HT1080 (cell line): Measurements from ENCODE around the gene PAK4. TPM values are rescaled to one million over a fixed set of nuclear protein-coding genes. Genes with fewer than 3 reads are reported as not detected.
A peak's percentile ranks its signal among the peaks of the same experiment; 100 is the strongest.
"Not testable (repeated sequence)": the region's sequence is repeated elsewhere in the genome, so short reads cannot be mapped to it uniquely, and the experiment has no call there.

ENCODE experiments used
- DNase-seq: peaks from one replicate; pipeline ENCODE4 v3.0.0-alpha.2; 2015; ENCODE audit warnings: low read depth
- total RNA-seq: library from RNA; depleted of rRNA; stranded (reverse); fragments of >200 nt; shearing (Covaris generic); gene quantifications from 2 replicates; pipeline ENCODE4 v1.2.3, GENCODE V29; 2014

PAK4 gene
- total RNA-seq, 1 experiment from 2014 or later, result 13.0 TPM

- DNase-seq, result no peak
Observed at GRCh38 chr19:39099341-39099740, 26.2 kb upstream of the PAK4 start.

DNA sequence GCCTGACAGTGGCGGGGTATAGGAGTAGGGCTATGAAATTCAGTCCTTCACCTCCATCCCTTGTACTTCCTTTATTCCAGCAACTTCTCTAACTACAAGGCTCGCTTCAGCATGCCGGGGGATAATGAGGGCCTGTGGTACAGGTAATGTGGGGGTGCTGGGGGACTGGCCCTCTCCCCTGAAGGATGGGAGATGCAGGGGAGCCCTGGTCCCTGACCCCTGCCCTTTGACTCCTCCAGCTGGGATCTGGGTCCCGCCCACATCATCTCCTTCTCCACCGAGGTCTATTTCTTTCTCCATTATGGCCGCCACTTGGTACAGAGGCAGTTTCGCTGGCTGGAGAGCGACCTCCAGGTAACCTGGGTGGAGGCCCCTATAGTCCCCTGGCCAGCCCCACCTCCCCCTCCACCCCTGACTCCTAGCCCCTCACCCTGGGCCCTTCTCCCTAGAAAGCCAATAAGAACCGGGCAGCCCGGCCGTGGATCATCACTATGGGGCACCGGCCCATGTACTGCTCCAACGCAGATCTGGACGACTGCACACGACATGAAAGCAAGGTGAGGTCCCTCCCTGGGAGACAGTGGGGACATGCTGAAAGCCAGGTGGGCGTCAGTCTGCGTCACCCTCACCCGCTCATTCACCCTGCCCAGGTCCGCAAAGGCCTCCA is 25.0 kb upstream of the PAK4 start:
- no peak for DNase-seq

DNA sequence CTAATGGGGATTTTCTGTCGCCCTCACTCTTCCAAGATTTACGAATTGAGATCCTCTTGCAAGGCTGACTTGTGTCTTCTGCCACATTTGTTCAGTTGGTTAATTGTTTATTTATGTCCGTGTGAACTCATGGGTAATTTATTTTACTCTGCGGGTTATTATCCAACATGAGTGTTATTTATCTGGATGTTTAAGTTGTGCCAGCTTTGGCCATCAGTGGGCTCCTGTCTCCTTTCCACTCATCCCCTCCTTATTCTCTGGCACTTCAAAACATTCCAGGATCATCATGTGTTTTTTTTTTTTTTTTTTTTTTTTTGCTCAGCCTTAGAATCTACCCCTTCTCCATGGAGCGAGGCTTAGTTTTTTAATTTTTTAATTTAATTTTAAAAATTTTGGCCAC is 22.4 kb upstream of the PAK4 start:
- DNase-seq, result no peak

DNA sequence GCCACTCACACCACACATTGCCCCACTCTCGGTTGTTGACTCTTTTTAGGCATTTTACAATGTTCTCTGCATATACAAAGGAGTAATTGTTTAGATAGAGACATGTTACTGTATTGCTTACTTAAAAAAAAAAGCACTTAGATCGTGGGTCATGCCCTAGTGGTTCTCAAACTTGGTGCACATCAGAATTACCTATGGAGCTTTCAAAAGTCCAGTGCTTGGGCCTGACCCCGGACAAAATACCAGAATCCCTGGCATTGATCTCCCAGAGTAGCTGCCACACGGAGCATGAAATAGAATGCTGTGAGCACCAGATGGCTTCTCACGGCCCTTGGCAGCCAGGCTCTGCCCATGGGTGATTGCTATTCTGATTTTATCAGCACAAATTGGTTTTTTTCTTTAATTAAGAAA is 21.4 kb upstream of the PAK4 start:
- no peak for DNase-seq

- DNase-seq, result no peak
Observed at GRCh38 chr19:39106194-39106593, 19.4 kb upstream of the PAK4 start.

DNA sequence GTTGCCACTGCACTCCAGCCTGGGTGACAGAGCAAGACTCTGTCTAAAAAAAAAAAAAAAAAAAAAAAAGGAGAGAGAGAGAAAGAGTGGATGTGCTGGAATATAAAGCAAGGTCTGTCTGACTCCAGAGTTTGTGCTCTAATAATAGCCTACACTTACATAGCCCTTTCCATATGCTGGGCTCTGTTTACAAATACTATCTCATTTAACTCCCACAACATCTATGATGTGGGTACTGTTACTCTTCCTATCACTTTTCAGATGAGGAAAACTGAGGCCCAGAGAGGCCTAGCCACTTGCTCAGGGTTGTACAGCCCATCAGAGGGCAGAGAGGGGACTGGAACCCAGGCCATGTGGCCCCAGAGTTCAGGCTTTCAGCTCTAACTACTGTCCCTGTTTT is 15.9 kb upstream of the PAK4 start:
- no peak for DNase-seq

GRCh38 chr19:39110263-39110967 is 15.2 kb upstream of the PAK4 start:
- no peak for DNase-seq

- DNase-seq, result no peak
Observed at GRCh38 chr19:39111593-39112199, 13.9 kb upstream of the PAK4 start.

DNA sequence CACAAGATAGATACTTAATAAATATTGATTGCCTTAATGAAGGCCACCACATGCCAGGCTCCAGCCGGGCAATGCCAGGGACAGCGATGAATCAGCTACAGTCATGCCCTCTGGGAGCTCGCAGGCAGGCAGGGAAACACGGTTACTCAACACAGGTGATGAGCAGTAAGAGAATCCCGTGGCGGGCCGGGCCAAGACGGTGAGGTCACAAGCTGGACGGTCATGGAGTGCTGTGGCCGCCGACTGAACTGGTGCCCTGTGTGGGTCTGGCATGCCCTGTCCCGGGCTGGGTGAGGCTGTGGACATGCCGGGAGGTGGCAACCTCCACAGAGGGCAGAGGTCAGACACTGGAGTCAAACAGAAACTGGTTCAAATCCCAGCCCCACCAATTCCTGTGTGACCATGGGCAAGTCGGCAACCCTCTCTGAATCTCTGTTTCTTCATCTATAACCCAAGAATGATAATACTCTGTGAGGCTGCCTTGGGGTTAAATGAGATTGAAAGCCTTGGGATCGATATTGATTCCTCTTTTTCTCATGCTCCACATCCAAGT is 13.2 kb upstream of the PAK4 start:
- DNase-seq, result peak; percentile 32

DNA sequence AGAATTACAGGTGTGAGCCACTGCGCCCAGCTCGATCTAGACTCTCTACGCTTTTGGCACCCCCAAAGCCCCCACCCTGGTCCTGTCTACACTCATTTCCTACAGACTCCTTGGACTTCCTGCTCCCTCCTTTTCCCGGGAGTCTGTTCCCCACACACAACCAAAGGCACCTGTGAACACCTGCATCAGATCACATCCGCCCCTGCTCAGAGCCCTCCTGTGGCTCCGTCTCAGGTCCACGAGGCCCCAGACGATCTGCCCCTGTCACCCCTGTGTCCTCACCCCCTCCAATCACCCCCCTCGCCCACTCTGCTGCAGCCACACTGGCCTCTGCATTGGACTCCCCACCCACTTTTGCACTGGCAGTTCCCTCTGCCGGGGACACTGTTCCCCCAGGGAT is 12.4 kb upstream of the PAK4 start:
- DNase-seq, result no peak

GRCh38 chr19:39115105-39115847 is 10.3 kb upstream of the PAK4 start:
- DNase-seq, result no peak

DNA sequence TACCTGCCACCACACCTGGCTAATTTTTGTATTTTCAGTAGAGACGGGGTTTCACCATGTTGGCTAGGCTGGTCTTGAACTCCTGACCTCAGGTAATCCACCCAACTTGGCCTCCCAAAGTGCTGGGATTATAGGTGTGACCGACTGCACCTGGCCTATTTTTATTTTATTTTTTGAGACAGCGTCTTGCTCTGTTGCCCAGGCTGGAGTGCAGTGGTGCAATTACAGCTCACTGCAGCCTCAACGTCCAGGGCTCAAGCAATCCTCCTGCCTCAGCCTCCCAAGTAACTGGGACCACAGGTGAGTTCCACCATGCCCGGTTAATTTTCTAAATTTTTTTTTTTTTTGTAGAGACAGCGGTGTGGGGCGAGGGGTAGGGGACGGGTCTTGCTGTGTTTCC is 8.6 kb upstream of the PAK4 start:
- DNase-seq, result not testable (repeated sequence)

DNA sequence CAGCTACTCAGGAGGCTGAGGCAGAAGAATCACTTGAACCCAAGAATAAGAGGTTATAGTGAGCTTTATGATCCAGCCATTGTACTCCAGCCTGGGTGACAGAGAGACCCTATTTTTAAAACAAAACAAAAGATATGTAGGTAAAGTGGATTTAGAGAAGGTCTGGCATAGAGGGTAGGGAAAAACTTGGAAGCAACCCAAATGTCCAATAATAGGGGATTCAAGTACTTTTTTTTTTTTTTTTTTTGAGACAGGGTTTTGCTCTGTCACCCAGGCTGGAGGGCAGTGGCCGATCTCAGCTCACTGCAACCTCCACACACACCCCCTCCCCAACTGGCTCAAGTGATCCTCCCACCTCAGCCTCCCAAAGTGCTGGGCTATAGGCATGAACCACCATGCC is 5.8 kb upstream of the PAK4 start:
- no peak for DNase-seq

GRCh38 chr19:39122934-39123731 is 2.5 kb upstream of the PAK4 start:
- no peak for DNase-seq

DNA sequence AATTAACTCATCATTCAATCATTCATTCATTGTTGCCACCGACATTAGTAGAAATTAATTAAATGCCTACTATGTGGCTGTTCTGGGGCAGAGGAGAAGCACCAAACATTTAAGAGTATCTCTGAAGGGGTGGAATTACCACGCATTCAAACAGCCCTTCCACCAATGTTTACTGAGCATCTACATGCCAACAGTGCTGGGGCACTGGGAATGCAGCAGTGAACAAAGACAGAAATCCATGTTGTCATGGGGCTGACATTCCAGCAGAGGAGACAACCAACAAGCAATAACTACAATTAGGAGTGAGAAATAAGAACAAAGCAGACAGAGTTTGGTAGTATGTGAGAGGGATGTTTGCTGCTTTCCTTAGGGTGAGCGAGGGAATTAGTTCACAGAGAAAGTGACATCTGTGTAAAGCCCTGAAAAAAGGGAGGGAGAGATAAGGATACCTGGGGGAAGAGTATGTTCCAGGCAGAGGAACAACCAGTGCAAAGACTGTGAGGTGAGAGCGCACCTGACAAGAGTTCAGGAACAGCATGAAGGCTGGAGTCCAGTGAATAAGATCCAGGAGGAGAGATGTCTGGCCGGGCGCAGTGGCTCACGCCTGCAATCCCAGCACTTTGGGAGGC is 1.3 kb upstream of the PAK4 start:
- DNase-seq, result no peak

DNA sequence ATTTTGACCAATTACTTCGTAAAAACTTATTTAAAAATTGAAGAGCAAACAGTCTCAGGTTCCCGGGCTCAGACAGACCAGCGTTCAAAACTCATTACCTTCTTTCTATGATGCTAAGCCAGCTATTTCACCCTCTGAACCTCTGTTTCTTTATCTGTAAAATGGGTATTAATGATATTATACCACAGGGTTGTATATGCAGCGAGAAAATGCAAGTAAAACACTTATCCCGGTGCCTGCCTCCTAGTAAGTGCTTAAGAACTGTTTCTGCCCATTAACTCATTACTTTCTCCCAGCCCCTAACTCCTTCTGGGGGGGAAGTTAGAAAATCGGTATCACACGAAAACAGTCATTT is 410 bp upstream of the PAK4 start:
- DNase-seq, result no peak

DNA sequence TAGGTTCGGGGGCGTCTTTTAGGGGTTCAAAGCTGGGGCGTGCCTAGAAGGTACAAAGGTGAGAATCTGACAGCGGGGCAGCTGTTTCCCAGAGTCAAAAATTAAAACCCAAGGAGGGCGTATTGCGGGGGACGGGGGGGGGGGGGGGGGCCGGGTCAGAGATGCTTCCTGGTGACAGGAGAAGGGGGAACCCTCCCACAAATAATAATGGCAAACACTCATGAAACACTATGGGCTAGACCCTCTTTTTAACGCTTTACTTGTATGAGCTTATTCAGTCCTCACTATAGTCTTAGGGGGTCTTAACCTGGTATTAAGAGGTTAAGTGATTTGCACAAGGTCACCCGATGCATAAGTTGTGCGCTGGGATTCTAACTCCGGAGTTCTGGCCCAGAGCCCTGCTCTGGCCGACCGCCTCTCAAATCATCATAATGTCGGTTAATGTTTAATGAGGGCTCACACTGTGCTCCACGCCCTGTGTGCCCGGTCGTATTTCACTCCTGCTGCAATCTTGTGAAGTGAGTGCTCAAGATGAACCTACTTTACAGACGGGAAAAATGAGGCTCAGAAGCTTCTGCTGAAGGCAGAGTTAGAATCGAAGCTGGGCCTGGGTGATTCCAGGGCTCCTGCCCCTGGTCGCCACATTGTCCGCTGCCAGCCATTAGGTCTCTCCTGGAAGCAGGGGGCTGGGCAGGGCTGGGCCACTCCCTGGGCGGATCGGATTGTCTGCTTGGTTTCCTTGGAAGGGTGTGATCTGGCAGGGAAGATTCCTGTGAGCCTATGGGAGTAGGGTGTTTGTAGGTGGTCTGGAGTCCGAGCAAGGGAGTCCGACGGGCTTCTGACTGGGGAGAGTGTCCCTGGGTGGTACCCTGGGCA is 964 bp downstream of the PAK4 start:
- peak; percentile 34 for DNase-seq

- no peak for DNase-seq
Observed at GRCh38 chr19:39127812-39128515, 2.4 kb downstream of the PAK4 start.

GRCh38 chr19:39128516-39129079 is 3.0 kb downstream of the PAK4 start:
- no peak for DNase-seq
